ENCODE measurements around the gene CNST.
"Not testable (repeated sequence)": the region's sequence is repeated elsewhere in the genome, so short reads cannot be mapped to it uniquely, and the experiment has no call there.

CNST gene

DNA sequence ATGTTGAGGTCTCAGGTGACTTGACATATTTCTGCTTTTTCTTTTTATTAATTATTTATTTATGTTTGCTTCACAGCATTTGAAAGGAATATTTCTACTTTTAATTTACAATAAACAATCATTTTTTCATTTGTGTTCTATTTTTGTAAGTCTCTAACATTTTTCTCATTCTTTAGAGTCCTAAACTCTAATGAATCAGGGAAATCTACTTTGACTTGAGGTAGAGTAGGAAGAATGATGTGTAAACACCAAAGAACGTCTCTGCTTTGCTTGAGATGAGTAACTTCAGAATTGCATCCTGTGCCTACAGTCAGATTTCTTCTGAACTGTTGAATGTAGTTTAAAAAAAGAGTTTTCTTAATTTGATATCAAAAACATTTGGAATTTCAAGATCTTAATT, 65.2 kb downstream of the CNST start:
- Histone ChIP-seq H3K4me3 (no peak overlapping the region), H3K36me3 (replicated peaks) (peaks cover 3% of the 10 kb centered on the region), H3K4me1 (peaks cover 17% of the 10 kb centered on the region), H3K27me3 (ENCODE audit: low read depth) (no peaks in the 10 kb centered on the region), H3K9me3 (no peaks in the 10 kb centered on the region)
- no peak for DNase-seq (ENCODE audit: low spot score in 2 of 2)
- in situ Hi-C loops (cut with MboI; ENCODE audit: low sequenced_read_pairs): no loop called here

DNA sequence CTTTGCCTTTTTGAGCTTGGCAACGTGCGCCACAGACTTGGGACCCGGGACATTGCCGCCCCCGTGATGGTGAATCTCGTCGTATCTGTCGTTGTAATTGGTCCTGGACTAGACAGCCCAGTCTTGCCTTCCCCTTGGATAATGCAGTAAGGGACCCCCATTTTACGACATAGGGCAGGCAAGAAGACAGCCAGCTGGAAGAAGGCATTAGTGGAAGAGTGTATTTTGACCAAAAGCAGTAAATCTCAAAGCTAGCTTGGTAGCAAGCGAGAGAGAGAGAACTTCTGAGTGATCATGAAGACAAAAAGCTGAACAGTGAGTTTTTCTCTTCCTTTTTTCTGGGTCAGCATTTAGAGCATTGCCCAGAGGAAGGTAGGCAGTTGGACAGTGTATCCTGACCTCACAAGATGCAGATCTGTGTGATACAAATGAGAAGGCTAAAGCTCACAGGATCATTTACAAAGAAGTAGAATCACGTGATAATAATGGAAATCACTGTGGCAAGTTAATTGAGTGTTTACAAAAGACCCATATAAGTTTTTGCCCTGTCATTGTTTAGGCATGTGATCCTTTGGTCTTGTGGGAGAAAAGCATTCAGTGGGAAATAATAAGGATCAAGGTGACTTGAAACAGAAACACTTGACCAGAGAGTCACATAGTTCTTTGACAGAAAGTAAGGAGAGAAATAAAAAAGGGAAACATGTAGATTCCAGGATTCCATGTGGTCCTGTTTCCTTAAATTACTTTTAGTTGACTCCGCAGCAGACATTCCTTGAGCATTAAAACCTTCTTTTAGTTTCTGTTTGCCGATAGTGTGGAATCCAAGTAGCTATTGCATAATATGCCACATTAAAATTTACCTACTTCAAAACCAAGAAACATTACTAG, 66.3 kb downstream of the CNST start:
- peaks cover 17% of the 10 kb centered on the region for H3K4me1 ChIP-seq
- H3K9me3 ChIP-seq: no peaks in the 10 kb centered on the region
- no peaks in the 10 kb centered on the region for H3K27me3 ChIP-seq (ENCODE audit: low read depth)
- peaks cover 5% of the 10 kb centered on the region for H3K36me3 ChIP-seq (replicated peaks)
- peak; percentile 22 to 98 for DNase-seq (ENCODE audit: low spot score in 2 of 2)
- 0 out of 2 replicates have a peak overlapping the region, but pooled peaks have one; percentile 0 for H3K4me3 ChIP-seq
- in situ Hi-C loops (cut with MboI; ENCODE audit: low sequenced_read_pairs): no loop called here

- H3K9me3 ChIP-seq; in situ Hi-C loops (cut with MboI; ENCODE audit: low sequenced_read_pairs); H3K4me3 ChIP-seq; H3K27me3 ChIP-seq (ENCODE audit: low read depth); DNase-seq (ENCODE audit: low spot score in 2 of 2); H3K36me3 ChIP-seq (replicated peaks): not testable (repeated sequence)
- peaks cover 18% of the 10 kb centered on the region for H3K4me1 ChIP-seq
Measured at GRCh38 chr1:246634659-246635058, 68.4 kb downstream of the CNST start.

- H3K4me3 ChIP-seq: no peak overlapping the region
- no peaks in the 10 kb centered on the region for H3K9me3 ChIP-seq
- DNase-seq (ENCODE audit: low spot score in 2 of 2): no peak
- peaks cover 11% of the 10 kb centered on the region for H3K4me1 ChIP-seq
- in situ Hi-C loops (cut with MboI; ENCODE audit: low sequenced_read_pairs): no loop called here
- H3K27me3 ChIP-seq (ENCODE audit: low read depth): no peaks in the 10 kb centered on the region
- H3K36me3 ChIP-seq (replicated peaks): peaks cover 6% of the 10 kb centered on the region
Measured at GRCh38 chr1:246638941-246639655, 72.8 kb downstream of the CNST start.

- H3K9me3 ChIP-seq: no peaks in the 10 kb centered on the region
- H3K4me1 ChIP-seq: peaks cover 11% of the 10 kb centered on the region
- peak; percentile 17 to 46 for DNase-seq (ENCODE audit: low spot score in 2 of 2)
- H3K36me3 ChIP-seq (replicated peaks): peaks cover 4% of the 10 kb centered on the region; the same call in 1 of the 2 replicates
- H3K27me3 ChIP-seq (ENCODE audit: low read depth): no peaks in the 10 kb centered on the region
- in situ Hi-C loops (cut with MboI; ENCODE audit: low sequenced_read_pairs): no loop called here
- no peak overlapping the region for H3K4me3 ChIP-seq
Measured at GRCh38 chr1:246639732-246640131, 73.5 kb downstream of the CNST start.

DNA sequence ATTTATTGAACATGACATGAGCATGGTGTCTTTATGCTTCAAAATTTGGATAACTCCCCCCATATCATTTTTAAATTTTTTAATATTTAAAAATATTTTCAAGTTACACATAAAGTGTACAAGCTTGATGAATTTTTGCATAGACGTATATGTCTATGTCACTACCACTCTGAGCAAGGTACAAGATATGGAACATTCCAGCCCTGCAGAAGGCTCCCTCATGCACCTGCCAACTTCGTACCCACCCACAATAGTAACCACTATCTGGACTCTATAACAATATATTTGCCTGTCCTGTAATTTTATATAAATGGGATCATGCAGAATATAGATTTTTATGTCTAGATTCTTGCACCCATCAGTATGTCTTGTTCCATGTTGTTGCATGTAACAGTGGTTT, 74.5 kb downstream of the CNST start:
- peaks cover 11% of the 10 kb centered on the region for H3K4me1 ChIP-seq
- no peaks in the 10 kb centered on the region for H3K9me3 ChIP-seq
- no peak overlapping the region for H3K4me3 ChIP-seq
- in situ Hi-C loops (cut with MboI; ENCODE audit: low sequenced_read_pairs): no loop called here
- DNase-seq (ENCODE audit: low spot score in 2 of 2): no peak
- peaks cover 4% of the 10 kb centered on the region; the same call in 1 of the 2 replicates for H3K36me3 ChIP-seq (replicated peaks)
- no peaks in the 10 kb centered on the region for H3K27me3 ChIP-seq (ENCODE audit: low read depth)

- H3K36me3 ChIP-seq (replicated peaks): peaks cover 4% of the 10 kb centered on the region; the same call in 1 of the 2 replicates
- H3K4me1 ChIP-seq: peaks cover 13% of the 10 kb centered on the region
- H3K9me3 ChIP-seq: no peaks in the 10 kb centered on the region
- in situ Hi-C loops (cut with MboI; ENCODE audit: low sequenced_read_pairs): no loop called here
- DNase-seq (ENCODE audit: low spot score in 2 of 2): no peak
- no peaks in the 10 kb centered on the region for H3K27me3 ChIP-seq (ENCODE audit: low read depth)
- H3K4me3 ChIP-seq: no peak overlapping the region
Measured at GRCh38 chr1:246641394-246641793, 75.1 kb downstream of the CNST start.

DNA sequence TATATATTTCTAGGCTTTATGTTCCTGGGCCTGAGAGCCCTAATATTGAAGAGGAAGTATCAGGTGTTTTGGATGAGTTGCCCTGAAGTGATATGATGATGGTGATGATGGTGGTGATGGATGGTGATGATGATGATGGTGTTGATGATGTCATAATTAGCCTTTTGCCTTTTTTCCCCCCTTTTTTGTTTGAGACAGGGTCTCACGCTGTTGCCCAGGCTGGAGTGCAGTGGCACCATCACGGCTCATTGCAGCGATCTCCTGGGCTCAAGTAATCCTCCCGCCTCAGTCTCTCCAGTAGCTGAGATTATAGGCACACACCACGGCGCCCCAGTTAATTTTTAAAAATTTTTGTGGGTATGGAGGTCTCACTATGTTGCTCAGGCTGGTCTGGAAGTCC, 76.5 kb downstream of the CNST start:
- no peaks in the 10 kb centered on the region for H3K9me3 ChIP-seq
- no peaks in the 10 kb centered on the region for H3K27me3 ChIP-seq (ENCODE audit: low read depth)
- H3K4me3 ChIP-seq: no peak overlapping the region
- H3K4me1 ChIP-seq: peaks cover 23% of the 10 kb centered on the region
- in situ Hi-C loops (cut with MboI; ENCODE audit: low sequenced_read_pairs): no loop called here
- DNase-seq (ENCODE audit: low spot score in 2 of 2): no peak
- no peaks in the 10 kb centered on the region; the same call in 1 of the 2 replicates for H3K36me3 ChIP-seq (replicated peaks)

DNA sequence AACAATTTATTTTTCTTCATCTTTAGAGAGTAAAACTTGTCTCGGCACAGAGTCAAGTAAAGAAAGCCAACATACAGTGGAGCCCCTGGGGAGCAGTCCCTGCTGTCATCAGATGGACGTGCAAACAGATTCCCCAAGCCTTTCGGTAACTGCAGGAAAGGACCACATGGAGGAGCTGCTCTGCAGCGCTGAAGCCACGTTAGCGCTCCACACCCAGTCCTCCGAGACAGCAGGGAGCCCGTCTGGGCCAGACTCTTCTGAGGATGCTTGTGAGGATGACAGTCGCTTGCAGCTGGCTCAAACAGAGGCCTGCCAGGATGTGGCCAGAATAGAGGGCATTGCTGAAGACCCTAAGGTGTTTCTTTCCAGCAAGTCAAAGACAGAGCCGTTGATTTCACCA, 80.9 kb downstream of the CNST start:
- no peaks in the 10 kb centered on the region for H3K27me3 ChIP-seq (ENCODE audit: low read depth)
- H3K36me3 ChIP-seq (replicated peaks): no peaks in the 10 kb centered on the region; the same call in none of the 2 replicates
- peaks cover 16% of the 10 kb centered on the region for H3K4me1 ChIP-seq
- no peaks in the 10 kb centered on the region for H3K9me3 ChIP-seq
- in situ Hi-C loops (cut with MboI; ENCODE audit: low sequenced_read_pairs): no loop called here
- no peak overlapping the region for H3K4me3 ChIP-seq
- peak; percentile 84 to 88 for DNase-seq (ENCODE audit: low spot score in 2 of 2)

- Histone ChIP-seq H3K36me3 (replicated peaks) (no peaks in the 10 kb centered on the region; the same call in none of the 2 replicates), H3K27me3 (ENCODE audit: low read depth) (no peaks in the 10 kb centered on the region), H3K9me3 (no peaks in the 10 kb centered on the region), H3K4me1 (peaks cover 16% of the 10 kb centered on the region), H3K4me3 (no peak overlapping the region)
- in situ Hi-C loops (cut with MboI; ENCODE audit: low sequenced_read_pairs): no loop called here
- DNase-seq (ENCODE audit: low spot score in 2 of 2): no peak
Measured at GRCh38 chr1:246647513-246647912, 81.3 kb downstream of the CNST start.

GRCh38 chr1:246651012-246651695, 84.9 kb downstream of the CNST start:
- DNase-seq (ENCODE audit: low spot score in 2 of 2): no peak
- no peaks in the 10 kb centered on the region; the same call in none of the 2 replicates for H3K36me3 ChIP-seq (replicated peaks)
- in situ Hi-C loops (cut with MboI; ENCODE audit: low sequenced_read_pairs): no loop called here
- H3K4me1 ChIP-seq: peaks cover 16% of the 10 kb centered on the region
- no peaks in the 10 kb centered on the region for H3K27me3 ChIP-seq (ENCODE audit: low read depth)
- no peak overlapping the region for H3K4me3 ChIP-seq
- H3K9me3 ChIP-seq: no peaks in the 10 kb centered on the region

DNA sequence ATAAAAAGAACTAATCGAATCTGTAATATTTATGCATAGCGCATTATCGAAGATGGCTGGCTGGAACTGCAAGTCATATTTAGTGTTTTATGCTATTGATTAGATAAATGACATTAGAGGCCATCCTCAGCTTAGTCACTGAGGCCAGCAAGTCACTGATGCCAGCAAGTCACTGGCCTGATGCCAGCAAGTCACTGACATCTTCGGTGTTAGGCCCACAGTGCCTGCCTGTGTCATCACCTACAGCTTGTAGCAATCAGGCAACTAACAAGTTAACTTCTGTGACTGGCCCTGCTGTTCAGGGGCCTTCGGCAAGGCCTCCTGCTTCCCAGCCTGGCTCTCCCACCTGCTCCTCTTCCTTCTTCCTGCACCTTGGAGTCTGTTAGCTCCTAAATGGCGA, 92.3 kb downstream of the CNST start:
- no peak for DNase-seq (ENCODE audit: low spot score in 2 of 2)
- Histone ChIP-seq H3K4me1 (0 out of 2 replicates have a peak, but pooled peaks cover 2% of the 10 kb centered on the region), H3K27me3 (ENCODE audit: low read depth) (no peaks in the 10 kb centered on the region), H3K9me3 (no peaks in the 10 kb centered on the region), H3K36me3 (replicated peaks) (no peaks in the 10 kb centered on the region; the same call in 1 of the 2 replicates), H3K4me3 (no peak overlapping the region)
- in situ Hi-C loops (cut with MboI; ENCODE audit: low sequenced_read_pairs): no loop called here

DNA sequence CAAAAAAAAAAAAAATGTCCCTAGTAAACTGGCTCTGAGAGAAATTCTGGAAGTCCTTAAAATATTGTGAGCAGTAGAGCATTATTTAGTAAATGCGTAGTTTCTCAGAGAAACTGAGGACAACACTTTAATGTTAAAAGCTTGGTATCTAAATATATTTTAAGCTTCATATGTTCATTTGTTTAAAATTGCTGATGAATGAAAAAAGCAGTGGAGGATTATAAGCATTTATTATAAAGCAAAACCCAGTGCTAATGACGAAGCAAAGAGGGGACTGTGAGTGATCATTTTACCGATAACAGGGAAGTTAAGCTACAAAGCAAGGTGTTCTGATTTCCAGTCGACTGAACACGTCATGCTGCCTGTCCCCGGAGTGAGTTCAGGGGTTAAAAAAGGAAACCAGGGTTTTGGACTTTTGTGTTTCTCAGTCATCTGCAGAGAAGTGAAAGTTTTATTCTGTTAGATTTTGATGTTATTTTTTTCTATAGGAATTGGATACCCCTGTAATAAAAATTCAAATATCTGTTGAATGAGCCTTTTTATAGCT, 93.4 kb downstream of the CNST start:
- Histone ChIP-seq H3K4me1 (0 out of 2 replicates have a peak, but pooled peaks cover 2% of the 10 kb centered on the region), H3K27me3 (ENCODE audit: low read depth) (no peaks in the 10 kb centered on the region), H3K36me3 (replicated peaks) (no peaks in the 10 kb centered on the region), H3K9me3 (no peaks in the 10 kb centered on the region), H3K4me3 (no peak overlapping the region)
- no peak for DNase-seq (ENCODE audit: low spot score in 2 of 2)
- in situ Hi-C loops (cut with MboI; ENCODE audit: low sequenced_read_pairs): no loop called here
